ENCODE data around the gene LIF.

The LIF gene

DNA sequence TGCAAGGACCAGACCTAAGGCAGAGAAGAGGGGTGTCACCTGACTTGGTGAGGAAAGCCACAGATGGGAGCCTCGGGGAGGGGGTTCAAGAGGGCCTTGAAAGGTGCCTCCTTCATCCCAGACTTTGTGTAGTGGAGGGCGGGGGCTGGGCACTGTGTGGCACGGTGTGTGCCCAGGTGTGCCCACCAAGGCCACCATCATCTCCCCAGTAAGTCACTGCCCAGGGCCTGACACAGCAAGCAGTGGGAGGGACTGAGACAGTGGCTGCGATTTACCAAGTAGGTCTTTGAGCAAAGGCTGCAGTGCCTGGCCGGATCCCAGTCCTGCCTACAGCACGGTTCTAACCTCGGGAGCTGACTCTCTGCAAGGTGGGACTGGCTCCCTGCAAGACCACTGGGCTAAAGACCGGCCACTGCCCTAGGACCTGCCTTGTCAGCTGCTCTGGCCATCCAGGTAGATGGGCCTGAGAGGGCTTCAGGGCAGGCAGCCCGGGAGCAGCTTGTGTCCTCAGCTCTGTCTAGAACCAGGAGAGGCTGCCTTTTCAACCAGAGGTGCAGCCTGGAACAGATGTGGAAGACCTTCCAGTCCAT is 18.7 kb upstream of the LIF start (continued):
- TF ChIP-seq, protein P1, sequence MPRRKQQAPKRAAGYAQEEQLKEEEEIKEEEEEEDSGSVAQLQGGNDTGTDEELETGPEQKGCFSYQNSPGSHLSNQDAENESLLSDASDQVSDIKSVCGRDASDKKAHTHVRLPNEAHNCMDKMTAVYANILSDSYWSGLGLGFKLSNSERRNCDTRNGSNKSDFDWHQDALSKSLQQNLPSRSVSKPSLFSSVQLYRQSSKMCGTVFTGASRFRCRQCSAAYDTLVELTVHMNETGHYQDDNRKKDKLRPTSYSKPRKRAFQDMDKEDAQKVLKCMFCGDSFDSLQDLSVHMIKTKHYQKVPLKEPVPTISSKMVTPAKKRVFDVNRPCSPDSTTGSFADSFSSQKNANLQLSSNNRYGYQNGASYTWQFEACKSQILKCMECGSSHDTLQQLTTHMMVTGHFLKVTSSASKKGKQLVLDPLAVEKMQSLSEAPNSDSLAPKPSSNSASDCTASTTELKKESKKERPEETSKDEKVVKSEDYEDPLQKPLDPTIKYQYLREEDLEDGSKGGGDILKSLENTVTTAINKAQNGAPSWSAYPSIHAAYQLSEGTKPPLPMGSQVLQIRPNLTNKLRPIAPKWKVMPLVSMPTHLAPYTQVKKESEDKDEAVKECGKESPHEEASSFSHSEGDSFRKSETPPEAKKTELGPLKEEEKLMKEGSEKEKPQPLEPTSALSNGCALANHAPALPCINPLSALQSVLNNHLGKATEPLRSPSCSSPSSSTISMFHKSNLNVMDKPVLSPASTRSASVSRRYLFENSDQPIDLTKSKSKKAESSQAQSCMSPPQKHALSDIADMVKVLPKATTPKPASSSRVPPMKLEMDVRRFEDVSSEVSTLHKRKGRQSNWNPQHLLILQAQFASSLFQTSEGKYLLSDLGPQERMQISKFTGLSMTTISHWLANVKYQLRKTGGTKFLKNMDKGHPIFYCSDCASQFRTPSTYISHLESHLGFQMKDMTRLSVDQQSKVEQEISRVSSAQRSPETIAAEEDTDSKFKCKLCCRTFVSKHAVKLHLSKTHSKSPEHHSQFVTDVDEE (CRISPR knock-in tag; IDR thresholded peaks at IDR 0.05) = no peak
- no peak for TF ChIP-seq OSR1 (CRISPR knock-in tag; IDR thresholded peaks at IDR 0.05)

GRCh38 chr22:30263883-30264282 is 17.3 kb upstream of the LIF start:
- ATAC-seq = no peak
- TF ChIP-seq, protein P2, sequence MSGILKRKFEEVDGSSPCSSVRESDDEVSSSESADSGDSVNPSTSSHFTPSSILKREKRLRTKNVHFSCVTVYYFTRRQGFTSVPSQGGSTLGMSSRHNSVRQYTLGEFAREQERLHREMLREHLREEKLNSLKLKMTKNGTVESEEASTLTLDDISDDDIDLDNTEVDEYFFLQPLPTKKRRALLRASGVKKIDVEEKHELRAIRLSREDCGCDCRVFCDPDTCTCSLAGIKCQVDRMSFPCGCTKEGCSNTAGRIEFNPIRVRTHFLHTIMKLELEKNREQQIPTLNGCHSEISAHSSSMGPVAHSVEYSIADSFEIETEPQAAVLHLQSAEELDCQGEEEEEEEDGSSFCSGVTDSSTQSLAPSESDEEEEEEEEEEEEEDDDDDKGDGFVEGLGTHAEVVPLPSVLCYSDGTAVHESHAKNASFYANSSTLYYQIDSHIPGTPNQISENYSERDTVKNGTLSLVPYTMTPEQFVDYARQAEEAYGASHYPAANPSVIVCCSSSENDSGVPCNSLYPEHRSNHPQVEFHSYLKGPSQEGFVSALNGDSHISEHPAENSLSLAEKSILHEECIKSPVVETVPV (CRISPR knock-in tag; IDR thresholded peaks at IDR 0.05) = no peak
- TF ChIP-seq ARNTL (CRISPR knock-in tag; IDR thresholded peaks at IDR 0.05; ENCODE audit: borderline replicate concordance, low read depth) = no peak
- TF ChIP-seq TOX (CRISPR knock-in tag; IDR thresholded peaks at IDR 0.05; ENCODE audit: borderline replicate concordance) = no peak
- TF ChIP-seq ZFP30 (CRISPR knock-in tag; IDR thresholded peaks at IDR 0.05) = no peak
- TF ChIP-seq, protein P1 (CRISPR knock-in tag; IDR thresholded peaks at IDR 0.05) = no peak
- TF ChIP-seq SNAI2 (CRISPR knock-in tag; IDR thresholded peaks at IDR 0.05) = no peak
- no peak for TF ChIP-seq ZC3H10 (CRISPR knock-in tag; IDR thresholded peaks at IDR 0.05)
- TF ChIP-seq TCF4 (CRISPR knock-in tag; IDR thresholded peaks at IDR 0.05; ENCODE audit: borderline replicate concordance) = no peak
- TF ChIP-seq ESRRG (CRISPR knock-in tag; IDR thresholded peaks at IDR 0.05) = no peak
- TF ChIP-seq GLIS3 (CRISPR knock-in tag; IDR thresholded peaks at IDR 0.05) = no peak
- TF ChIP-seq, protein P3, sequence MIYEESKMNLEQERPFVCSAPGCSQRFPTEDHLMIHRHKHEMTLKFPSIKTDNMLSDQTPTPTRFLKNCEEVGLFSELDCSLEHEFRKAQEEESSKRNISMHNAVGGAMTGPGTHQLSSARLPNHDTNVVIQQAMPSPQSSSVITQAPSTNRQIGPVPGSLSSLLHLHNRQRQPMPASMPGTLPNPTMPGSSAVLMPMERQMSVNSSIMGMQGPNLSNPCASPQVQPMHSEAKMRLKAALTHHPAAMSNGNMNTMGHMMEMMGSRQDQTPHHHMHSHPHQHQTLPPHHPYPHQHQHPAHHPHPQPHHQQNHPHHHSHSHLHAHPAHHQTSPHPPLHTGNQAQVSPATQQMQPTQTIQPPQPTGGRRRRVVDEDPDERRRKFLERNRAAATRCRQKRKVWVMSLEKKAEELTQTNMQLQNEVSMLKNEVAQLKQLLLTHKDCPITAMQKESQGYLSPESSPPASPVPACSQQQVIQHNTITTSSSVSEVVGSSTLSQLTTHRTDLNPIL (CRISPR knock-in tag; IDR thresholded peaks at IDR 0.05; ENCODE audit: low read depth) = no peak
- TF ChIP-seq PPARA (CRISPR knock-in tag; IDR thresholded peaks at IDR 0.05; ENCODE audit: borderline replicate concordance) = no peak
- no peak for TF ChIP-seq PATZ1 (CRISPR knock-in tag; IDR thresholded peaks at IDR 0.05; ENCODE audit: borderline replicate concordance)
- TF ChIP-seq OSR1 (CRISPR knock-in tag; IDR thresholded peaks at IDR 0.05) = no peak
- TF ChIP-seq ZNF70 (CRISPR knock-in tag; IDR thresholded peaks at IDR 0.05) = no peak
- no peak for TF ChIP-seq RARB (CRISPR knock-in tag; IDR thresholded peaks at IDR 0.05)

DNA sequence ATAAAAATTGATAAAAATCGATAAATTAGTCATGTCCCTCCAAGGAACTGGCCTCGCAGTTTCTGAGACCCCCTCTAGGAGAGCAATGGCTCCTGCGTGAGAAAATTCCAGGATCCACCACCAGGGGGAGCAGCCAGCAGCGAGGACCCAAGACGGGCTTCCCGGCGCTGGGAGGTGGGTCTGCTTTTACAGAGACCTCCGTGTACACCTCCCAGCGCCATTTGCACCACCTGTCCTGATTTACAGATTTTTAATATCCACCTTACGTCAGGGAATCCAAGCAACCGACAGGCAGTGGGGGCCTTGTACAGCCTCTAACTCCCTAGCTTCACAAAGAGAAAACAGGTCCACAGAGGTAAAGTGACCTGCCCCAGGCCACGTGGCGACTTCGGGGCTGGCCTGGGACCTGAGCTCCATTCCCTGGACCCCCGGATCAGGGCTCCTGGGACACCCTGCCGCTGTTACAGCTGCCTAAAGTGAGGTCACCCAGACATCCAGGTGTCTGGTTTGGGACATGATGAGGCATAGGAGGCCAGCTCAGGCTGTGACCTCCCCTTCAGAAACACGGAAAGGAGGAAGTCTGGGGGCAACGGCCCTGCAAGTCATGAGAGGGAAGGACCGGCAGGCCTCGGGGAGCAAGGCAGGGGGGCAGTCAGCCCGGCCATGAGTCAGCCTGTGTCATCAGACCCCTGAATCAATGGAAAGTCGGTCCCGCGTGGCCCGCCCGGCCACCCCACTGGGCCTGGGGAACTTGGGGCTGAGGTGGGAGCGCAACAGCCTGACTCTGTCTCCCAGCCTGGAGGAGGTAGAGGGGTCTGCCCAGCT is 16.6 kb upstream of the LIF start:
- ATAC-seq = peak; percentile 86
- no peak for TF ChIP-seq OSR1 (CRISPR knock-in tag; IDR thresholded peaks at IDR 0.05)
- TF ChIP-seq, protein P3 (CRISPR knock-in tag; IDR thresholded peaks at IDR 0.05; ENCODE audit: low read depth) = no peak
- no peak for TF ChIP-seq ZNF70 (CRISPR knock-in tag; IDR thresholded peaks at IDR 0.05)
- TF ChIP-seq ZNF8 (CRISPR knock-in tag; IDR thresholded peaks at IDR 0.05) = no peak
- TF ChIP-seq CSDC2 (CRISPR knock-in tag; IDR thresholded peaks at IDR 0.05) = no peak
- TF ChIP-seq, protein P2 (CRISPR knock-in tag; IDR thresholded peaks at IDR 0.05) = no peak
- TF ChIP-seq ARNTL (CRISPR knock-in tag; IDR thresholded peaks at IDR 0.05; ENCODE audit: borderline replicate concordance, low read depth) = no peak
- TF ChIP-seq PPARA (CRISPR knock-in tag; IDR thresholded peaks at IDR 0.05; ENCODE audit: borderline replicate concordance) = no peak
- no peak for TF ChIP-seq ZFP3 (CRISPR knock-in tag; IDR thresholded peaks at IDR 0.05)
- no peak for TF ChIP-seq TCF4 (CRISPR knock-in tag; IDR thresholded peaks at IDR 0.05; ENCODE audit: borderline replicate concordance)
- TF ChIP-seq PATZ1 (CRISPR knock-in tag; IDR thresholded peaks at IDR 0.05; ENCODE audit: borderline replicate concordance) = no peak
- no peak for TF ChIP-seq ISL1 (CRISPR knock-in tag; IDR thresholded peaks at IDR 0.05)

All from SK-N-SH treated with all-trans-retinoic acid at 6 μM for 48 hours (cell line).